Activated CD8-positive, alpha-beta memory T cell treated with anti-CD3 and anti-CD28 coated beads, Interleukin-2, amount 50 U/mL, for 48 hours (primary cell): ENCODE results near the gene UMAD1.
"Not testable (repeated sequence)": the region's sequence is repeated elsewhere in the genome, so short reads cannot be mapped to it uniquely, and the experiment has no call there.

Experiments
- DNase-seq: peaks from one replicate; pipeline ENCODE4 v3.0.0-alpha.2; 2020

Gene UMAD1

GRCh38 chr7:7653593-7654187 lies 13.1 kb downstream of the UMAD1 start:
- DNase-seq: no peak

- no peak for DNase-seq
Measured at GRCh38 chr7:7654964-7655715, 14.6 kb downstream of the UMAD1 start.

- not testable (repeated sequence) for DNase-seq
Measured at GRCh38 chr7:7656459-7656858, 15.9 kb downstream of the UMAD1 start.

GRCh38 chr7:7662527-7662926 lies 22.0 kb downstream of the UMAD1 start:
- DNase-seq: no peak

- no peak for DNase-seq
Measured at GRCh38 chr7:7664291-7664690, 23.7 kb downstream of the UMAD1 start.

GRCh38 chr7:7665031-7665430 lies 24.5 kb downstream of the UMAD1 start:
- DNase-seq: no peak

- DNase-seq: no peak
Measured at GRCh38 chr7:7667187-7667586, 26.6 kb downstream of the UMAD1 start.

- no peak for DNase-seq
Measured at GRCh38 chr7:7668706-7669105, 28.2 kb downstream of the UMAD1 start.

- DNase-seq: no peak
Measured at GRCh38 chr7:7670490-7670889, 29.9 kb downstream of the UMAD1 start.

- no peak for DNase-seq
Measured at GRCh38 chr7:7671361-7671760, 30.8 kb downstream of the UMAD1 start.

GRCh38 chr7:7672545-7673239 lies 32.1 kb downstream of the UMAD1 start:
- DNase-seq: no peak

- no peak for DNase-seq
Measured at GRCh38 chr7:7673240-7673550, 32.6 kb downstream of the UMAD1 start.

GRCh38 chr7:7675686-7676085 lies 35.1 kb downstream of the UMAD1 start:
- no peak for DNase-seq

GRCh38 chr7:7679640-7680039 lies 39.1 kb downstream of the UMAD1 start:
- DNase-seq: not testable (repeated sequence)

- no peak for DNase-seq
Measured at GRCh38 chr7:7681191-7681935, 40.8 kb downstream of the UMAD1 start.

GRCh38 chr7:7681936-7682329 lies 41.4 kb downstream of the UMAD1 start:
- DNase-seq: no peak

- no peak for DNase-seq
Measured at GRCh38 chr7:7682861-7683260, 42.3 kb downstream of the UMAD1 start.

GRCh38 chr7:7686811-7687508 lies 46.4 kb downstream of the UMAD1 start:
- no peak for DNase-seq

GRCh38 chr7:7687800-7688199 lies 47.2 kb downstream of the UMAD1 start:
- no peak for DNase-seq

- DNase-seq: no peak
Measured at GRCh38 chr7:7688310-7688709, 47.8 kb downstream of the UMAD1 start.

GRCh38 chr7:7688956-7689355 lies 48.4 kb downstream of the UMAD1 start:
- DNase-seq: no peak

GRCh38 chr7:7693881-7694280 lies 53.3 kb downstream of the UMAD1 start:
- DNase-seq: no peak

GRCh38 chr7:7694542-7694941 lies 54.0 kb downstream of the UMAD1 start:
- no peak for DNase-seq
